Tibial nerve (tissue), 4 donors: ENCODE measurements around the gene MT1H. TPM values are rescaled to one million over a fixed set of nuclear protein-coding genes. Genes with fewer than 3 reads are reported as not detected.
"Not testable (repeated sequence)": the region's sequence is repeated elsewhere in the genome, so short reads cannot be mapped to it uniquely, and the experiment has no call there.

Source experiments
- DNase-seq, 2 donors: peaks; one replicate each; pipeline ENCODE4 v3.0.0-alpha.2; 2019; ENCODE audit warnings: low spot score in 2 of 2
- H3K27ac ChIP-seq, 4 donors: fragments of 200-600 bp; sonication (generic) in 3 of 4; one replicate each; pipeline ENCODE4 v1.5.1; 2017 to 2019; ENCODE audit warnings: mild to moderate bottlenecking in 1 of 4
- H3K27me3 ChIP-seq, 2 donors: fragments of 200-600 bp; sonication (generic) in 1 of 2; one replicate each; pipeline versions ENCODE4 v1.5.1 to v1.6.0; 2017 to 2019
- H3K36me3 ChIP-seq, 3 donors: fragments of 200-600 bp; sonication (generic); one replicate each; pipeline ENCODE4 v1.5.1; 2018 to 2019
- H3K4me1 ChIP-seq, 4 donors: fragments of 200-600 bp; sonication (generic) in 3 of 4; one replicate each; pipeline ENCODE4 v1.5.1; 2017 to 2019
- H3K4me3 ChIP-seq, 4 donors: fragments of 200-600 bp; sonication (generic) in 3 of 4; one replicate each; pipeline ENCODE4 v1.5.1; 2017 to 2019; ENCODE audit warnings: mild to moderate bottlenecking in 1 of 4, moderate library complexity in 1 of 4
- H3K9me3 ChIP-seq, 4 donors: fragments of 200-600 bp; sonication (generic) in 3 of 4; one replicate each; pipeline ENCODE4 v1.5.1; 2017 to 2019
- EP300 ChIP-seq, 2 donors: sonication (generic); formaldehyde crosslinking; IDR thresholded peaks; one replicate each; pipeline ENCODE4 v1.6.1; 2017; ENCODE audit warnings: antibody characterized with exemption in 2 of 2, mild to moderate bottlenecking in 1 of 2
- POLR2A ChIP-seq, 2 donors: fragments of 450-650 bp; IDR thresholded peaks; one replicate each; pipeline ENCODE4 v1.6.1; 2017; ENCODE audit warnings: antibody characterized with exemption in 2 of 2, mild to moderate bottlenecking in 2 of 2, moderate library complexity in 2 of 2
- WGBS, 2 donors: methylation state at CpG; one replicate each; pipeline ENCODE4 v1.1.5; 2018; 5-methylcytosine and 5-hydroxymethylcytosine counted together
- total RNA-seq, 4 donors: library from RNA; depleted of rRNA; stranded (reverse); fragments of >200 nt; gene quantifications; one replicate each; pipeline ENCODE4 v1.1.0, GENCODE V29; 2016
- TF ChIP-seq, protein P1 (sequence below), 5 experiments: fragments of 200-600 bp in 3 of 5; fragments of 450-650 bp in 2 of 5; sonication (generic) in 3 of 5; IDR thresholded peaks; one replicate each; pipeline ENCODE4 v1.5.1; 2016 to 2019; ENCODE audit warnings: antibody characterized with exemption in 5 of 5, mild to moderate bottlenecking in 3 of 5, moderate library complexity in 2 of 5

MT1H gene
- total RNA-seq, 4 donors from 2014 or later, result 2.4 to 5.1 TPM; not detected in 2

- 70 to 74% methylated on average over 3 of the region's 3 CpGs for WGBS, 2 donors
- Histone ChIP-seq H3K27me3 (no peaks in the 10 kb centered on the region), H3K4me1 (no peaks in the 10 kb centered on the region), H3K9me3 (no peaks in the 10 kb centered on the region), H3K36me3 (no peaks in the 10 kb centered on the region), H3K4me3 (no peak overlapping the region), H3K27ac (no peak overlapping the region)
- DNase-seq, result no peak
- TF ChIP-seq EP300 (IDR thresholded peaks at IDR 0.05), result no peak
- TF ChIP-seq, protein P1, sequence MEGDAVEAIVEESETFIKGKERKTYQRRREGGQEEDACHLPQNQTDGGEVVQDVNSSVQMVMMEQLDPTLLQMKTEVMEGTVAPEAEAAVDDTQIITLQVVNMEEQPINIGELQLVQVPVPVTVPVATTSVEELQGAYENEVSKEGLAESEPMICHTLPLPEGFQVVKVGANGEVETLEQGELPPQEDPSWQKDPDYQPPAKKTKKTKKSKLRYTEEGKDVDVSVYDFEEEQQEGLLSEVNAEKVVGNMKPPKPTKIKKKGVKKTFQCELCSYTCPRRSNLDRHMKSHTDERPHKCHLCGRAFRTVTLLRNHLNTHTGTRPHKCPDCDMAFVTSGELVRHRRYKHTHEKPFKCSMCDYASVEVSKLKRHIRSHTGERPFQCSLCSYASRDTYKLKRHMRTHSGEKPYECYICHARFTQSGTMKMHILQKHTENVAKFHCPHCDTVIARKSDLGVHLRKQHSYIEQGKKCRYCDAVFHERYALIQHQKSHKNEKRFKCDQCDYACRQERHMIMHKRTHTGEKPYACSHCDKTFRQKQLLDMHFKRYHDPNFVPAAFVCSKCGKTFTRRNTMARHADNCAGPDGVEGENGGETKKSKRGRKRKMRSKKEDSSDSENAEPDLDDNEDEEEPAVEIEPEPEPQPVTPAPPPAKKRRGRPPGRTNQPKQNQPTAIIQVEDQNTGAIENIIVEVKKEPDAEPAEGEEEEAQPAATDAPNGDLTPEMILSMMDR (IDR thresholded peaks at IDR 0.05), result no peak
- TF ChIP-seq POLR2A (IDR thresholded peaks at IDR 0.05), result no peak
Observed at GRCh38 chr16:56710181-56710737, 40.6 kb downstream of the MT1H start.

DNA sequence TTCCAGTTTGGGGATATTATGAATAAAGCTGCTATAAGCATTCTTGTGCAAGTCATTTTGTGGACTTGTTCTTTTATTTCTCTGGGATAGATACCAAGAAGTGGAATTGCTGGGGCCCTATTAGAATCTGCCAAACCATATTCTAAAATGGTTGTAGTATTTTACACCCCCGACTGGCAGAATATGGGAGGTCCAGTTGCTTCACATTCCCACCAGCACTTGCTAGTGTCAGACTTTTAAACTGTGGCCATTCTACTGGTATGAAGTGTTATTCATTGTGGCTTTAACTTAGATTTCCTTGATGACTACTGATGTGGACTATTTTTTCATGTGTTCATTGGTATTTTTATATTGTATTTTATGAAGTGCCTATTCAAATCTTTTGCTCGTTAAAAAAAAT is 42.2 kb downstream of the MT1H start:
- Histone ChIP-seq H3K36me3 (no peaks in the 10 kb centered on the region), H3K4me1 (no peaks in the 10 kb centered on the region), H3K4me3 (no peak overlapping the region), H3K27ac (no peak overlapping the region), H3K27me3 (no peaks in the 10 kb centered on the region), H3K9me3 (no peaks in the 10 kb centered on the region)
- no peak for DNase-seq
- 89% methylated on average over 2 of the region's 2 CpGs for WGBS, 2 donors
- no peak for TF ChIP-seq EP300 (IDR thresholded peaks at IDR 0.05)
- no peak for TF ChIP-seq POLR2A (IDR thresholded peaks at IDR 0.05)
- TF ChIP-seq, protein P1 (IDR thresholded peaks at IDR 0.05), result no peak

GRCh38 chr16:56713794-56714193 is 44.2 kb downstream of the MT1H start:
- WGBS, 2 donors, result 84 to 96% methylated on average over 2 of the region's 2 CpGs
- TF ChIP-seq POLR2A (IDR thresholded peaks at IDR 0.05), result no peak
- no peak for TF ChIP-seq EP300 (IDR thresholded peaks at IDR 0.05)
- TF ChIP-seq, protein P1 (IDR thresholded peaks at IDR 0.05), result no peak
- H3K27me3 ChIP-seq, result no peaks in the 10 kb centered on the region

DNA sequence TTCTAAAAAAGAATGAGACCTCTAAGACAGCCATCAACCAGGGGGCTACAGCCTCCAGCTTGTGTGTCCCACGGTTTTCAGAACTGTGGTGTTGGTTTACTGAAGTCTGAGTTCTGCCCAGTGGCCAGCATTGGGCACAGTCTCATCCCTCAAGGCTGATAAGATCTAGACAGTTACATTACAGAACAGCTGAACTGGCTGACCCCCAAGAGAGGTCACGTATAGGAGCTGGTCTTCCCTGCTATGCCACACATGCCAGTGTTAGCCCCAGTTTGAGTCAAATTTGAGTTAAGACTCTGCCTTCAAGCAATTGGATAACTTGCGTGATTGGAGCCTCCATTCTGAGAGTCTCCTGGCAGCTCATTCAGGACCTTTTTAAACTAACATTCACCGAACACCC is 45.5 kb downstream of the MT1H start:
- 70 to 76% methylated on average over 4 of the region's 4 CpGs for WGBS, 2 donors
- H3K27me3 ChIP-seq, result no peaks in the 10 kb centered on the region
- no peak overlapping the region for H3K4me3 ChIP-seq
- no peaks in the 10 kb centered on the region for H3K9me3 ChIP-seq
- DNase-seq, result no peak
- no peak overlapping the region for H3K27ac ChIP-seq
- TF ChIP-seq EP300 (IDR thresholded peaks at IDR 0.05) (no peak), POLR2A (IDR thresholded peaks at IDR 0.05) (no peak)
- TF ChIP-seq, protein P1 (IDR thresholded peaks at IDR 0.05), result no peak
- H3K4me1 ChIP-seq, result no peaks in the 10 kb centered on the region
- H3K36me3 ChIP-seq, result no peaks in the 10 kb centered on the region

More at GRCh38 chr16:56713794-56714193, 44.2 kb downstream of the MT1H start:
- Histone ChIP-seq H3K27ac (no peak overlapping the region), H3K36me3 (no peaks in the 10 kb centered on the region), H3K4me1 (no peaks in the 10 kb centered on the region), H3K9me3 (no peaks in the 10 kb centered on the region), H3K4me3 (no peak overlapping the region)
- DNase-seq, result no peak

GRCh38 chr16:56716761-56717160 is 47.1 kb downstream of the MT1H start:
- Histone ChIP-seq H3K36me3 (no peaks in the 10 kb centered on the region), H3K27ac (no peak overlapping the region), H3K4me3 (no peak overlapping the region), H3K27me3 (no peaks in the 10 kb centered on the region), H3K4me1 (no peaks in the 10 kb centered on the region), H3K9me3 (no peaks in the 10 kb centered on the region)
- TF ChIP-seq EP300 (IDR thresholded peaks at IDR 0.05) (no peak), POLR2A (IDR thresholded peaks at IDR 0.05) (no peak)
- TF ChIP-seq, protein P1 (IDR thresholded peaks at IDR 0.05), result no peak
- 58 to 66% methylated on average over 3 of the region's 3 CpGs for WGBS, 2 donors
- DNase-seq, result no peak

GRCh38 chr16:56717532-56717931 is 47.9 kb downstream of the MT1H start:
- H3K27ac ChIP-seq, H3K27me3 ChIP-seq, DNase-seq, H3K4me3 ChIP-seq, H3K9me3 ChIP-seq, H3K36me3 ChIP-seq, H3K4me1 ChIP-seq: not testable (repeated sequence)
- 86 to 88% methylated on average over 2 of the region's 2 CpGs for WGBS, 2 donors
